DMS 273 treated with DMSO at 0.1 percent for 48 hours (cell line): ENCODE data around the gene TH.

ENCODE experiments used
- DNase-seq: peaks from one replicate; lab custom pipeline; 2025; lab: John Stamatoyannopoulos, UW

Gene TH

DNA sequence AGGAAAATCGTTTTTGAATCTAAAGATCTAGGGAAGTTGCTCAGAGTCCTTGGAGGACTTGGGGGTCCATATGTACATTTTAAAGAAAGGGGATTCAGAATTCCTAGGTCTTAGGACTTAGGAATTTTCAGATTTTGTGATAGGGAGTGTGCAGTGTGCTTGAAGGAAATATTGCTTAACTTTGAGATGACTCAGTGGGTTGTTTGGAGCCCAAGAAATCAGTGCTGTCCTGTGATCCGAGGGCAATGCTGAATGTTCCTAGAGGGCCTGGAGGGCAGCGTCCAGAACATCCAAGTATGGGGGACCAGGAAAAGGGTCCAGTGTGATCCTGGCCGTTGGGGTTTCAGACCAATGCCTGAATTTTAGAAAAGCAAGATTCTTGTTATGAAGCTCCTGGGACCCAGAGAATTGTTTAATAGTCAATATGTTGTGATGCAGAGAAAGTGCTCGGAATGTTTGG is 29.3 kb downstream of the TH start:
- no peak for DNase-seq

DNA sequence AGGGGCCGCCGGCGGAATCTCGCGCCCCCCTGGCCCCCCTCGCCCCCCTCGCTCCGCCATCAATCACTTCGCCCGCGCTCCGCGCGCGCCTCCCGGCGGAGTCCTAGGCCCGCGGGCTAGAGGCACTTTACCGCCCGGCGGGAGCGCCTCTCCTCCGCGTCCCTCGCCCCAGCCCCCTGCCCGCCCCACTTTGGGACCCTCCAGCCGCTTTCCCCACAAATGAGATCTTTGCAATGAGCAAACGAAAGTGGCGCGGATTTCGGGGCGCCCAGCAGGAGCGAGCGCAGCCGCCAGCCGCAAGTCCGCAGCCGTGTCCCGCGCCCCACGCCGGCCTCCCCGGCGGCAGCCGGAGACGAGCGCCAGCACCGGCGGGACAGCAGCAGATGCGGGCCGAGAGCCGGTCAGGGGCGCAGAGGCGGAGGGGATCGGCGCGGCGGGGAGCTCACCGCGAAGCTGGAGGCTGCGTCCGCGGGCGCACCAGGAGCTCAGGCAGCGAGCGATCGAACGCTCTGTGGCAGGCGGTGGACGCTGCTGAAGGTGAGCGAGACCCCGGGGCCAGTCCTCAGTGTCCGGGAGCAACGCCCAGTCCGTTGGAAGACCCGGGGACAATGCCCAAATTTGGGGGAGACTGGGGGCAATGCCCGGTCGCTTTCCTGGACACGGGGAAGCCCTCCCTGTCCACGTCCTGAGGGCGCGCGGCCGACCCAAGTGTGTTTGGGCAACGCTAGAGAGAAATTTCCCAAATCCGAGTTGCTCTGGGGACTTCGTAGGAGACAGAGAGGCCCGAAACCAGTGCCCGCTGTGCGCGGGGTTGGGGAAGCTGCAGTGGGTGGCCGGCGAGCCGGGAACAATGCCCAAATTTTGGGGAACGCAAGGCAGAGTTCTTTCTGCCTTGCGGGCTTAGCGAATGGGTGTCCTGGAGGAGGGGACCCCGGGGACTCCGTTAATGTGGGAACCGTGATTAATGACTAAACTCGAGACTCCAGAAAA is 30.9 kb downstream of the TH start:
- DNase-seq = no peak

DNA sequence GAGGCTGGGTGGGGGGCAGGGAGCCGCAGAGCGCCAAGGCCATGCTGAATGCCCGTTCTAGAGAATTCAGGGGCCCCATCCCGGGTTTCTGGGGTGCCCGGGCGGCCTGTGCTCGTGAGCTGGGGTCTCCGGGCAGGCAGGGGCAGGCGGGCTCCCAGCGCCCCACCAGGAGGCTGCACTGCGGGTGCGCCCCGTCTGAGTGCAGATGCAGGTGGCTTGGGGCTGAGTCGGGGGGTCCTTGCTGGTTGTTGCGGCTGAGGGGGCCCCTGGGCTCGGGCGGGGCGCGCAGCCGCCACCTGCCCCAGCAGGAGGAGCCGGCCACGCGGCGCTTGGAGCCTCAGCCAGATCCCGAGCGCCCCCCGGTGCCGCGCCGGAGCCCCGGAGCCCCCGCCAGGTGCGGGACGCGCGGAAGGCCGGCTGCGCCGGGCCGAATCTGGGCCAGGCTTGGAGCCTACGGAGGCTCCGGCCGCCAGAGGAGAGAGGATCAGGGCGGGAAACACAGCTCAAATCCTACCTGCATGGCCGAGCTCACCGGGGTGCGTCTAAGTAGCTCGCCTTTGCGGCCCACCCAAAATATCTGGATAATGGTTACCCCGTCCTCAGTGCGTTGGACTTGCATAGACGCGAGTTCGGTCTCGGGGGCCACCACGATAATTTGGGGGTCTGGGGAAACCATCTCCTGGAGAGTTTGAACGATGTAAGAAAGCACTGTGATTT is 31.8 kb downstream of the TH start:
- no peak for DNase-seq

DNA sequence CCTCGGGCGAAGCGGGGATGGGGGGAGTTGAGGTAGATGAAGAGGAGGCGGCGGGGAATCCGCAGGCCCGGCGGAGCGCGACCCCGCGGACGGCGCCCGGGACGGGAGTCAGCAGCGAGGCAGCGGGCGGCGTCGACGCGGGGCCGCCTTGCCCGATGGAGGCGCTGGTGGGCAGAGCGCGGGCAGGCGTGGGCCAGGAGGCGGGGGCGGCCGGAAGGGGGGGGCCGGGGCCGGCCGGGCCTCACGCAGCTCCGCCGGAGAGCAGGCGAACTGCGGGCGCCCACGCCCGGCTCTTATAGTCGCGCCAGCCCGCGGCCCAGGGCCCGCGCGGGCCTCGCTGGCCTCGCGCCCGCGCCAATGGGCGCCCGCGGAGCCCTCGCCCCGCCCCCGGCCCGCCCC is 32.5 kb downstream of the TH start, which contains the start of gene IGF2:
Gene IGF2 (minus strand): TSS at position 267 of the 399 bp plus-strand sequence. CDS start 3,866 bp downstream, outside the sequence.
- DNase-seq = no peak

DNA sequence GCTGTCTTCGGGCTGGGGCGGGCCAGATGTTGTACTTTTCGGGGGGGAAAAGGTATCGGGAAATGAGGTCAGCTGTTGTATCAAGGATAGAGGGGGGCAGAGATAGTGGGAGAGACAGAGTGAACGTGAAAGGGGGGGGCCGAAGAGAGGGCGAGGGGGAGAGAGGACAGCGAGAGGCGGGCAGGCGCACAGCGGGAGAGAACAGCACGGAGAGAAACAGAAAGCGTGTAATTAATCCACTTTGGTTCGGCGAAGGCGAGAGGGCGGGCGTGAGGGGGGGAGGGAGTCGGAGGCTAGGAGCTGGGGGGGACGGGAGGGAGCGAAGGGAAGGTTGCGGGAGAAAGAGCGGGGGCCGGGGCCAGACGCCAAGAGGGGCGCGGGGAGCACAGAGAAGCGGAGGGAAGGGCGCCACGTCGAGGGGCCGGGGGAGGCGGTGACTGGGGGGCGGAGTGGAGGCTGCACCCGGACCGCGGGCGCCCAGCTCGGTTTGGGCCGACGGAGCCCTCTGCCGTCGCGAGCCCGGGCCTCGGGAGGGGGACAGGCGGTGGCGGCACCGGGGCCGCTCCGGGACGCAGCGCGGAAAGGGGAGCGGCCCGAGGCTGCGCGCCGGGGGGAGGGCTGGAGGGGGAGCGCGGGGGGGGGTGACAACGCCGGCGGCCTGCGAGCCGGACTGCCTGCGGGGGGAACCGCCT is 33.0 kb downstream of the TH start:
- DNase-seq = no peak

DNA sequence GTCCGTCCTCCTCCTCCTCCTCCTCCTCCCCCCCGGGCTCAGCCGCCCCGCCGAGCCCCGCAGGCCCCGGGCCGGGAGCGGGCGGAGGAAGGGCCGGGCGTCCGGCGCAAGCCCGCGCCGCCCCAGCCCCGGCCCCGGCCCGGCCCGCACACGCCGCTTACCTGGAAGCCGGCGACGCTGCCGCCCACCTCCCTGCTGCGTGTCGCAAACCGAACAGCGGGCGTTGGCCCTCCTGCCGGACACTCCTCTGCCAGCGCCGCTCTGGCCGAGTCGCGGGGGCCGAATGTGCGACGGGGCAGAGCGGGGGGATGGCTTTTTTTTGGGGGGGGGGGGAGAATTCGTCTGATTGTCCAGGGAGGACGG is 33.6 kb downstream of the TH start:
- no peak for DNase-seq

DNA sequence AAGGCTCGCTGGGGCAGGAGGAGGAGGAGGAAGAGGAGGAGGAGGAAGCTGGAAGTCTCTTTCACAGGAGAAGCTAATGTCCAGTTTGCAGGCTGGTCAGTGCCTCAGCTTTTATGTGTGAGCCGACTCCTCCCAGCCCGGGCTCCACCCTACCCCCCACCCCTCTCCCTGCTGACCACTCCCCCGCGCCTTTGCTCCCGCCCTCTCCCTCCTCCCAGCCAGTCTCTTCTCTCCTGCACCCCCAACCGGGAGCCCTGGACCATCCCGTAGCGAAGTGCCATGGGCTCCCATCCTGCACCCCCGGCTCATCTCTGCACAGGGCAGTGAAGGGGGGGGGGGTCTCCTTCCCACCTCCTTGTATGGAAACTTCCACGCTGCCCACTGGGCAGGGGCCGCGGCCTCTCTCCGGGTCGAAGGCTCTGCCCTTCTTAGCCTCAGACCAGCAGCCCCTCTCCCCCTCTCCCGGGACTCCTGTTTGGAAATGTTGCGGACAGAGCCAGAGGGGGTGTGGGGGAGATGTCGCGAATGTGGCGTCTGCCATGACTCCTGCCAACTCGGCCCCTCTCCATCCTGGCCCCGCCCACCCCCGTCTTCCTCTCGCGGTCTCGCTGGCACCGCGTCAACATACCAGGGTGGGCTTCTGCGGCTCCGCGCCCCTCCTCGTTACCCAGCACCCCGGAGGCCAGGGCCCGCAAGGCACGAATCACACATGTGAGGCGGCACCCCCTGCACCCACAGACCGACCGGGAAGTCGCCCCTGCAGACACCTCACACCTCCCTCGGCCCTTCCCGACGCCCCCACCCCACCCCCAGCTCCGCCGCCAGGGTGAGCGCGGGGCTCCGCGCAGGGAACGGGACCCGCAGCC is 34.2 kb downstream of the TH start:
- no peak for DNase-seq

DNA sequence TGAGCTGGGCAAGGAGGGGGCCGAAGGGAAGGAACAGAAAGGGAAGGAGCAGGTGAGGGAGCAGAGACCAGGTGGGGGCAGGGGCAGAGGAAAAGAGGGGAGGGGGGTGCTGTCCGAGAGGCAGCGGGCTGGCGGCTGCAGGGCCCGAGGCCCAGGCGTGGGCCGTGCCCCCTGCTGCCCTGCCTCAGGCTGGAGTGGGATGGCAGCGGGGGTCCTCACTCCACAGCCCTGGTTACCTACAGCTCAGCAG is 34.7 kb downstream of the TH start:
- DNase-seq = no peak

DNA sequence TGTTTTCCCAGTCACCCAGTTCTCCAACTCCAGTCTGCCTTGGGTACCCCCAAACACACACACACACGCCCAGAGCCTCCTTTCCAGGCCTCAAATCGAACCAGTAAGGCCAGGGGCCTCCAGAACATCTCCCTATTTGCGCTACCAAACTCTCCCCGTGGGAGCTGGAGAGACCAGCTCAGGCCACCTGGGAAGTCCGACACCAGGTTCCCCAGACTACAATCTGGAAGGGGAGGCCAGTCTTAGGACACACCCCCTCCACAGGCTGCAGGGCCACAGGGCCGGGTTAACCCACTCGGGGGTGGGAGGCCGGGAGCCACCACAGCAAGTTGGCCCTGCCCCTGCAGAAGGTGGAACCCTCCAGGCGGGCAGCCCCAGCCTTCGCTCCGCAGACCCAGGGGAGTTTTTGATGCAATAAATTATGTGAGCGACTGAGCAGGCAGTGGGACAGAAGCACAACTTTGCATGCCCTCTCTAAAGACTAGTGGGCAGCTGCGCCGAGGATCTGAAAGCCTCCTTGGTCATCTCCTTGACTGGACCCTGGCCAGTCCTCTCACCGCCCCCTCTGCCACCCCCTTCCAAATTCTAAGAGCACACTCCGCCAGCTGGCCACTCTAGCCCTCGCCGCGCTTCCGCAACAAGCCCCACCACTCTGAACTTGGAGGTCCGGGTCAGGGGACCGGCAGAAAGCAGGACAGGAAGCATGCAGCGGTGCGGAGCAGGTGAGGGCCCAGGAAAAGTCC is 35.2 kb downstream of the TH start:
- DNase-seq = no peak

DNA sequence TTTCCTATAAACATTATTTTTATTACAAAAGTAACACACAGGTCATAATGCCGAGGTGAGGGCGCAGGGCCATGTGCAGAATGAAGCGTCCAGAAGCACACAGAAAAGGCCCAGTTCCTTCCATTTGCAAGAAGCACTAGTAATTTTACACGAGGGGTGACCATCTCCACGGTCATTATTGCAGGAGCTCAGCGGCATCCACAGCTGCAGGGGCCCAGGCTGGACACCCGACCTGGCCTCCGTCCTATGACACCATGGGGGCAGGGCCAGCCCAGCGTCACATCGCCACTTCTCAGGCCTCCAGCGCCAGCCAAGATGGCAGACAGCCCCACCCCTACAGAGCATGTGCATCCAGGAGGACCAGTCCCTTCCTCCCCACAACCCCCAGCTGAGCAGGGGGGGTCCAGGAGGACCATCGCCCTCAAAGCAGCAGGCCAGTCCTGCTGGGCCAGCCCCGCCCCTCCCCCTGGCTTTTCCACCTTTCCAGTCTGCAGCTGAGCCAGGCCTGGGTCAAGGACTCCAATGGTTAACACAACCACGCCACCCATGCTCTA is 35.9 kb downstream of the TH start:
- DNase-seq = no peak

DNA sequence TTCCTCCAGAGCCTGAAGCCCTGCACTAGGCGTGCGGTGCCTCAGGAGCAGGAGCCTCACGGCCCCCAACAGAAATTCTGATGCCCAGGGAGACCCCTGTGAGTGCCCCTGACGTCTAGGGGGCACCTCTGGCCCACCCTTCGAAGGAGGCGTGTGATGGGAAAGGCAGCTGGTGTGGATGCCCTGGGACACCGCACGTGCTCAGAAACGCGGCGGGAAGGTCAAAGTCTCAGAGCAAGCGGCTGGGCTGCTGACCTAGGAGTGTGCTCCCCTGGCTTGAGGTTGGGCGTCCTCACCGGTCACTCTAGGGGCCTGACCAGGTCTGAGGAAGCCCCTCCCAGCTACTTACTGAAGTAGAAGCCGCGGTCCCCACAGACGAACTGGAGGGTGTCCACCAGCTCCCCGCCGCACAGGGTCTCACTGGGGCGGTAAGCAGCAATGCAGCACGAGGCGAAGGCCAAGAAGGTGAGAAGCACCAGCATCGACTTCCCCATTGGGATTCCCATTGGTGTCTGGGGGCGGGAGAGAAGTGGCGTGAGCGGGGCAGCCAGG is 36.5 kb downstream of the TH start:
- no peak for DNase-seq

DNA sequence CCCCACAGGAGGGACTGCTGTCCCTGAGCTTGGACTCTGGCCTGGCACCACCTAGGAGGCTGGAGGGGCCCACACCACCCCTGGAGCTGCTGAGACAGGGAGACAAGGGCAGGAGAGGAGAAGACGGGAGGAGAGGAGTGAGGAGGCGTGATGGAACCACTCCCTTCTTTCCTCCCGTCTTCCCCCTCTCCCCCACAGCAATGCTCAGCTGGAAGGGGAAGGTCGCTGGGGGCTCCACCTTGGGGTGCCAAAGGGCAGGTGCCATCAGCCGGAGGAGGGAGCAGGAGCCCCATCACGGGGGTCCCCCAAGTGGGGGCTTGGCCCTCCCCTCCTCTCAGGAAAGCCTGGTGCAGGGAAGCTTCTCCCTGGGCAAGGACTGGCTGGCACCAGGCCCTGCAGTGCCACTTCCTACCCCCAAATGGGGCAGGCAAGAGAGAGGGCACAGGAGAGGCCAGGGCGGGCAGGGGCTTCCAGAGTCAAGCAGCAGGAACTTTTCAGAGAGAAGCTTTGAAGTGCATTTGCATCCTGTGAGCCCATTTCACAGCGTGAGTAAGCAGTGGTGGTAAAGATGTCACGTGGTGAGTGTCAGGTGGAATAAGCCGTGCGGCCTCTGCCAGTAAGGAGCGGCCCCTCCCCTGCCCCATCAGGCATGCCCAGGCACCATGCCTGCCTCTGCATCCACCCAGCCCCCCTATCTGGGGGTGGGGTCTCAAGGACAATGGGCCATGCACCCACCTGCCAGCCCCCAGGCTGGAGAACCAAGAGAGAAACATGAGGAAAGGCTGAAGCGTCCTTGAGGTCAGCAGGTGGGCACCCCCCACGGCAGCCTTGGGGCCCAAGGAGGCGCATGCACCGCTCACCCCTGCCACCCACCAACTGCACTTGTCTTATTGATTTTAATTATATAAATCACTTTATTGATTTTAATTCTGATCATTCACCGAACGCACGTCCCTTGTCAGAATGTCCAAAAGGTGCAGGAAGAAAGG is 37.3 kb downstream of the TH start:
- DNase-seq = no peak

DNA sequence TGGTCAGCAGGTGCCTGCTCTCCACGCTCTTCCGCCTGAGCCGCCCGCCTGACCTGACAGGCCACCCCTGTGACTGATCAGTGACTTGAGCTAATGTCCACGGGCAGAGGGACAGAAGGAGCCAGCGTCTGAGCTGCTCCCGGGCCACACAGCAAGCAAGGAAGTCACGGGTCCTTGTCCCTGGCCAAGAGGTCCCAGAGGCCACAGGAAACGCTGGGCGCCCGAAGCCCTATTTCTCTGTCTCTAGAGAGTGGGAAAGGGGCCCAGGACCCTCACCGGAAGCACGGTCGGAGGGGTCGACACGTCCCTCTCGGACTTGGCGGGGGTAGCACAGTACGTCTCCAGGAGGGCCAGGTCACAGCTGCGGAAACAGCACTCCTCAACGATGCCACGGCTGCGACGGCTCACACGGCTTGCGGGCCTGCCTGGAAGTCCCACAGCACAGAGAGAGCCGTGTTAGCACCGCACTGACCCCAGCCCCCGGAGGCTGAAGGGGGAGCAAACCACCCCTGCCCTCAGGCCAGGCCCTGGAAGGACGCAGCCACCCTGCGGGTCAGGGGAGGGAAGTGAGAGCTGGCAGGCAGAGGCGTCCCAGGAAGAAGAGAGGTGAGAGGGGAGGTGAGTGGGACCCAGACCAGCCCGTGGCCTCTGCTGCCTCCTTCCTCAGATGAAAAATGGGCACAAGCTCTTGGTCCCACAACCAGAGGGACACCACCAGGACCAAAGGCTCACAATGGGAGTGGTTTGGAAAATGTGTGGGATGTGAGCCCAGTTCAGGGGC is 38.2 kb downstream of the TH start:
- DNase-seq = no peak

DNA sequence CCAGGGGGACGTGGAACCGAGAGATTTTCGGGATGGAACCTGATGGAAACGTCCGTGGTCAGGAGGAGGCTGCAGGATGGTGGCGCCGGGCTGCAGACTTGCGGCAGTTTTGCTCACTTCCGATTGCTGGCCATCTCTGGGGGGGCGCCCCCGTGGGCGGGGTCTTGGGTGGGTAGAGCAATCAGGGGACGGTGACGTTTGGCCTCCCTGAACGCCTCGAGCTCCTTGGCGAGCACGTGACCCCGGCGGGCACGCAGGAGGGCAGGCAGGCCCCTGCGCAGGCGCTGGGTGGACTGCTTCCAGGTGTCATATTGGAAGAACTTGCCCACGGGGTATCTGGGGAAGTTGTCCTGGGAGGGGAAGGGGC is 38.8 kb downstream of the TH start:
- DNase-seq = no peak

DNA sequence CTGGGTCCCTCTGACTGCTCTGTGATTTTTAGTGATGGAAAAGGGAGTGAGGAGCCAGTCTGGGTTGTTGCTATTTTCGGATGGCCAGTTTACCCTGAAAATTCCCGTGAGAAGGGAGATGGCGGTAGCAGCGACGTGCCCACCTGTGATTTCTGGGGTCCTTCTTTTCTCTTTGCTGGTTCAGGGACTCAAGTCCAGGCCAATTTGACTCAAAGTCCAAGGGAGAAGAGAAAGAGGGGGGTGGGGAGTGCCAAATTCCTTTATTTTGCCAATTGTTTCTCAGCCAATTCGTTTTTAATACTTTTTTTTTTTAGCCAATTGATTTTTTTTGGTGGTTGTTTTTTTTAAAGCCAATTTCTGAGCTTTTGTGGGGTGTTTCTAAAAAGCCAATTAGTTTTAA is 39.4 kb downstream of the TH start:
- no peak for DNase-seq

DNA sequence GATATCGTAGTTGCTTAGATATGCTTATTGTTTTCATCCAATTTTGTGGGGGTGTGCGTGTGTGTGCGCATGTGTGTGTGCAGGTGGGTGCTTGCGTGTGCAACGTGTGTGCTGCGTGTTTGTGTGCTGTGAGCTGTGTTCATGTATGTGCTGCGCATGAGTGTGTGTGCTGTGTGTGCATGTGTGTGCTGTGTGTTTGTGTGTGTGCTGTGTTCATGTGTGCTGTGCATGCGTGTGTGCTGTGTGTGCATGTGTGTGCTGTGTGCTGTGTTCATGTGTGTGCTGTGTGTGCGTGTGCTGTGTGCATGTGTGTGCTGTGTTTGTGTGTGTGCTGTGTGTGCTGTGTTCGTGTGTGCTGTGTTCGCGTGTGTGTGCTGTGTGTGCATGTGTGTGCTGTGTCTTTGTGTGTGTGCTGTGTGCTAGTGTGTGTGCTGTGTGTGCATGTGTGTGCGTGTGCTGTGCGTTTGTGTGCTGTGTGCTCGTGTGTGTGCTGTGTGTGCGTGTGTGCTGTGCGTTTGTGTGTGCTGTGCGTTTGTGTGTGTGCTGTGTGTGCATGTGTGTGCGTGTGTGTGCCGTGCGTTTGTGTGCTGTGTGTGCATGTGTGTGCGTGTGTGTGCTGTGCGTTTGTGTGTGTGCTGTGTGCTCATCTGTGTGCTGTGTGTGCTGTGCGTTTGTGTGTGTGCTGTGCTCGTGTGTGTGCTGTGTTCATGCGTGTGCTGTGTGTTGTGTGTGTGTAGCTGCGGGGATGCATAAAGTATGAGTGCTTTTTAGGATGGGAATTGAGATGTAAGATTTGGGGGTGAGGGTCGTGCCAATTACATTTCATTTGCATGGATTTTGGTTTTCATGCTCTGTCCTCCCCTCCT is 40.0 kb downstream of the TH start:
- no peak for DNase-seq

DNA sequence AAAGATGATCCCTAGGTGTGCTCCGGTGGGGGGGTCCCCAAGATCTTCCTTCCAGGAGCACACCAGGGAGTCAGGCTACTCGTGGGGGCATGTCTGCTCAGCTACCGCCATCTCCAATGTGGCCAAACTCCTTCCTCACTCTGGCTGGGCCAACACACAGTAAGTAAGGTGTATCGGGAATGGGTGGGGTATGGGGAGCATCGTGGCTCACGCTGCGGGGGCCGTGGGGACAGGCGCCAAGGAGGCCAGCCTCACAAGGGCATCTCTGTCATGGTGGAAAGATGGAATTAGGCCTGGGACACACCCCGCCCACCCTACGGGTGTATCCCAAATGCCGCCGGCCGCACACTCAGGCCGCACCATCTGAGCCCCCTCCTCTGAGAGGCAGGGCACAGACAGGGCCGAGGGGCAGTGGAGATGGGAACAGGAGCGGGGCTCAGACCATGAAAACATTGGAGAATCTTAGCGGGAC is 40.7 kb downstream of the TH start:
- no peak for DNase-seq
